ENCODE measurements around the gene BAHD1.

DNA sequence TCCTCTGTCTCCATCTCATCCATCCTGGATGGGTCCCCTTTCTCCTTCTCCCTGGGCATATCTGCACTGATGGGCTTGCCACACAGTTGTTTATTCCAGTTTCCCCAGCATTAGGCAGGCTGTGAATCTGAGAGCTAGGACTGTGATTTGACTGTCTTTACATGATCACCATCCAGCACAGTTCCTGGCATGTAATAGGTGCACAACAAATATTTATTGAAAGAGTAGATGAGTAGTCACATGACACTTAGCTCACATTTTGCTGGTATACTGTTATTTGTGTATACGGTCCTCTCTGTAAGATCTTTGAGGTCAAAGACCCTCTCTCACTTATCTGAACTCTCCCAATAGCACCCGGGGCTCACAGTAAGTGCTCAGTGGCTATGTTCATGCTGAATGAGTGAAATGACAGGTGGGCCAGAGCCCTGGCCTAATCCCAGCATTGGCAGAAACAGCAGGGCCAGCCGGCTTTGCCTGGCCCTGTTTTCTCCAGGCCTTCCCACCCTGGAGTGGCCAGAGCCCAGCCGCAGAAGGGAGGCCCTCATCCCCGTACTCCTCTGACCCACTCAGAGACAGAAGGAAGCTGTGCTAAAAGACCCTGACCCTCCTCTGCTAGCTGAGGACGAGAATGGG, 16.2 kb upstream of the BAHD1 start:
- no peak for TF ChIP-seq YY1 (IDR thresholded peaks at IDR 0.05; ENCODE audit: low read depth)
- TF ChIP-seq TAF1 (IDR thresholded peaks at IDR 0.05; ENCODE audit: borderline replicate concordance, low read depth, low read length), result no peak
- no peak for TF ChIP-seq POLR2AphosphoS5 (IDR thresholded peaks at IDR 0.05; ENCODE audit: low read depth, low read length)
- TF ChIP-seq EP300 (IDR thresholded peaks at IDR 0.05; ENCODE audit: borderline replicate concordance in 1 of 2, low read depth in 1 of 2, low read length in 1 of 2), result no peak
- TF ChIP-seq, protein P1, sequence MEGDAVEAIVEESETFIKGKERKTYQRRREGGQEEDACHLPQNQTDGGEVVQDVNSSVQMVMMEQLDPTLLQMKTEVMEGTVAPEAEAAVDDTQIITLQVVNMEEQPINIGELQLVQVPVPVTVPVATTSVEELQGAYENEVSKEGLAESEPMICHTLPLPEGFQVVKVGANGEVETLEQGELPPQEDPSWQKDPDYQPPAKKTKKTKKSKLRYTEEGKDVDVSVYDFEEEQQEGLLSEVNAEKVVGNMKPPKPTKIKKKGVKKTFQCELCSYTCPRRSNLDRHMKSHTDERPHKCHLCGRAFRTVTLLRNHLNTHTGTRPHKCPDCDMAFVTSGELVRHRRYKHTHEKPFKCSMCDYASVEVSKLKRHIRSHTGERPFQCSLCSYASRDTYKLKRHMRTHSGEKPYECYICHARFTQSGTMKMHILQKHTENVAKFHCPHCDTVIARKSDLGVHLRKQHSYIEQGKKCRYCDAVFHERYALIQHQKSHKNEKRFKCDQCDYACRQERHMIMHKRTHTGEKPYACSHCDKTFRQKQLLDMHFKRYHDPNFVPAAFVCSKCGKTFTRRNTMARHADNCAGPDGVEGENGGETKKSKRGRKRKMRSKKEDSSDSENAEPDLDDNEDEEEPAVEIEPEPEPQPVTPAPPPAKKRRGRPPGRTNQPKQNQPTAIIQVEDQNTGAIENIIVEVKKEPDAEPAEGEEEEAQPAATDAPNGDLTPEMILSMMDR (IDR thresholded peaks at IDR 0.05), result no peak
- no peak for TF ChIP-seq SMC3 (IDR thresholded peaks at IDR 0.05; ENCODE audit: low read depth, low read length)
- TF ChIP-seq RFX5 (IDR thresholded peaks at IDR 0.05; ENCODE audit: low read length), result no peak
- TF ChIP-seq, protein P2, sequence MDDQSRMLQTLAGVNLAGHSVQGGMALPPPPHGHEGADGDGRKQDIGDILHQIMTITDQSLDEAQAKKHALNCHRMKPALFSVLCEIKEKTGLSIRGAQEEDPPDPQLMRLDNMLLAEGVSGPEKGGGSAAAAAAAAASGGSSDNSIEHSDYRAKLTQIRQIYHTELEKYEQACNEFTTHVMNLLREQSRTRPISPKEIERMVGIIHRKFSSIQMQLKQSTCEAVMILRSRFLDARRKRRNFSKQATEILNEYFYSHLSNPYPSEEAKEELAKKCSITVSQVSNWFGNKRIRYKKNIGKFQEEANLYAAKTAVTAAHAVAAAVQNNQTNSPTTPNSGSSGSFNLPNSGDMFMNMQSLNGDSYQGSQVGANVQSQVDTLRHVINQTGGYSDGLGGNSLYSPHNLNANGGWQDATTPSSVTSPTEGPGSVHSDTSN (IDR thresholded peaks at IDR 0.05), result no peak
- no peak for TF ChIP-seq FOXJ3 (CRISPR knock-in tag; IDR thresholded peaks at IDR 0.05)
